KBM-7 (cell line): ENCODE measurements around the gene PAPOLA.
A peak's percentile ranks its signal among the peaks of the same experiment; 100 is the strongest.

Experiments
- DNase-seq: peaks from one replicate; pipeline ENCODE4 v3.0.0-alpha.2; 2015
- in situ Hi-C: fragments of 300-500 bp; cut with MboI; formaldehyde crosslinking; loops from 2 replicates; pipeline ENCODE4 v1.14.3; 2020; ENCODE audit warnings: low sequenced_read_pairs, low pct_unique_long_range_greater_than_20kb, mixed read lengths

The PAPOLA gene

GRCh38 chr14:96597680-96598079 is 95.5 kb downstream of the PAPOLA start:
- in situ Hi-C loops, result no loop called here
- no peak for DNase-seq

DNA sequence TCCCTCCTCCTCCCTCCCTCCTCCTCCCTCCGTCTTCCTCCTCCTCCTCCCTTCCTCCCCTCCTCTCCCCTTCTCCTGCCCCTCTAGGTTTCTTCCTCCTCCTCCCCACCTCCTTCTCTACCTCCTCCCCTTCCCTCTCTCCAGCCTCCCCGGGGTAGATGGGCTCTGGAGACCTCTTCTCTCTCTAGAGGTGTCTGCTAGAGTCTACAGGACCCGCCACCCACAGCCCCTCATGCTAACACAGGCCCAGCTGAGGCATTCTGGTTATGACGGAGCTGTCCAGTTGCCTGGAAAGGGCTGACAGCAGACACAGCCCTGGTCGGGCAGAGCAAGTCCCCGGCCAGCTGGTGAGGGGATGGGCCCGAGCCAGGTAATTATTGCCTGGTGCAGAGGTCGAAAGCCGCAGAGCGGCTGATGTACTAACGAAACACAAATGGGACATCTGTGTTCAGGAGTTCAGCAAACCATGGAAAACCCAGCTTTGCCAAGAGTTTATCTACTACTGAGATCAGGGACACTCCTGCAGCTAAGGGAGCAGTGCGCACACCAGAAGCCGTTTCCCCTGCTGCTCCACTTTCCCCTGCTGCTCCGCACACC is 96.2 kb downstream of the PAPOLA start:
- no peak for DNase-seq
- in situ Hi-C loops, result no loop called here

DNA sequence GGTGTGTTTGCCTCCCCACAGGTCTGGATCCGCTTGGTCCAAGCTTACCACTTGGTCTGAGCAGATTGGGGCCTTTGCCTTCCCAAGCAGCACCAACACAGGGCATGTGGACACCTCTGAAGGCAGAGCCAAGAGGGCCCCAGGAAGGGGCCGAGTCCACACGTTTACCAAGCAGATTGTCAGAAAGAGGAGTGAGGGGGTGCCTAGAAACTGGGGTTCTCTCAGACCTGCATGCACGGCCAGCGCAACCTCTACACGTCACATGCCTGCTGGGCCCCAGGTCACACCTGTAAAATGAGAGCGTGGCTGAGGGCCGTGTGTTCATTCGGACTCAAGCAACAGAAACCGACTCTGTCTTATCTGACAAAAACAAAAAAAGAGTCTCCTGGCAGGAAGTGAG is 96.9 kb downstream of the PAPOLA start:
- DNase-seq, result no peak
- in situ Hi-C loops, result no loop called here

DNA sequence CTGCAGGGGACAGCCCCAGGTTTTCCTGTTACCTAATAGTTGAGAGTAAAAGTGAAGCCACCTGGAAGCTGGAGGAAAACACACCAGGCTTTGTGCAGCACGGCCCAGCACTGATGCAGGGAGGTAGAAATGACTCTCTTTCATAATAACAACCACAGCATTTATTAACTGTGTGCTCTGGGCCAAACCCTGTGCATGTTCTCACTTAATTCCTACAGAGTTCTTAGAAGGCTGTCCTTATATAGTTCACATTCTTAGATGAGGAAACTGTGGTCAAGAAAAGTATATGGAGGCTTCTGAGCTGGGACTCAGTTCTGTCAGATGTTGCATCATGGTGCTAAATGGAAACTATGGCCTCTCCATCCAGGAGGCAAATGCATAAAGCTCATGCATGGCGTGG is 100.0 kb downstream of the PAPOLA start:
- in situ Hi-C loops, result no loop called here
- peak; percentile 38 for DNase-seq

DNA sequence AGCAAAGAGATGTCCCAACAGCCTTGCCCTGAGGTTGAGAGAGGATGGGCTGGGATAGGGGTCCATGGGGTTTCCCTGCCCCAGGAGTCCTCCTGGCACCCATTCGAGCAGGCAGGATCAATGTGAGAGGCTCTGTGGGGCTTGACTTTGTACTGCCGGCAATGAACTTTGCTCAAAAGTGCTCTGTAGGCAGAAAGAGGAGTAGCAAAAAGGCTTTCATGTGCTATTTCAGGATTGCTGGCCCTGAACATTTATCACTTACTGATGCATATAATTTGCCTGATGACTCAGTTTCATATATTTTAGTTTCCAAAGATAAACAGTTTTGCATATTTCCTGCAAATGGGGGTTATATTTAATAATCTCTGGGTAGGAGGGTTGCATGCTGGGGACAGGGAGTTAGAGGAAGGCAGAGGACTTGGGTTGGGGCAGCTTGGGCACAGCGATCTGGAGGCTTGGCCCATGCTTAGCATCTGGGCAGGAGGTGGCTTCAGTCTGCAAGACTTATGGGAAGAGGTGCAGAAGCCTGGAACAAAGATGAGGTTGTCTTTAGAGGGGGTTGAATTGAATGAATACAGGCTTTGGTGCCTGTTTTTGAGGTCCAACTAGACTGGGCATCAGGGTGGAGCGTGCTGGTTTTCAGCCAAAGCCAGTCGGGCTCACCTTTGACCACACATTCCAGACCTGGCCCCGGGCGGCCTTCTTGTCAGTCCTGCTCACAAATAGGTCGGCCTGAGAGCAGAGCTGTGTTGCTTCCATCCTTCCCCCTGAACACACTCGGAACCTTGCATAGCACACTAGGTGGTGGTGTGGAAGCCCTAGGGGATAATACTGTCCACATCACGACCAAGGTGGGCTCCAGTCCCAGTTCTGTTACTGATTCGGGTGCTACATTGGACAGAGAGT is 101.4 kb downstream of the PAPOLA start:
- no peak for DNase-seq
- in situ Hi-C loops, result no loop called here

DNA sequence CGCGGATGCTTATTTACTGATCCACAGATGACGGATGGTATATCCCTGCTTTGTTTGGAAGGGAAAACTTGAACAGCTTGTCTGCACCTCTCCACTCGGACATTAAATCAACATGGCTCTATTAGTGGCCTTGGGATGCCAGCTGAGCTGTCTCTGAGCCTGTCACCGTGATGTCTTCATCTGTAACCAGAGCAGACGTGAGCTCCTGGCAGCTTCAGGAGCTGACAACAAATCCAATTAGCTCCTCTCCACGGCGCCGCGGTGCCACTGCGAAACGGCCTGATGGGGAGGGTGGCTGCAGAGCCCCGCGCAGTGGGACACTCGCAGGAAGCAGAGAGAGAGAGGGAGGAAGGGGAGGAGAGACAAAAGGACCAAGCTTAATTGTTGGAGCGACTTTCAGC is 112.3 kb downstream of the PAPOLA start:
- in situ Hi-C loops, result no loop called here
- no peak for DNase-seq

- DNase-seq, result no peak
- in situ Hi-C loops, result no loop called here
Observed at GRCh38 chr14:96616161-96616721, 114.1 kb downstream of the PAPOLA start.
